Measurements from ENCODE around the gene ERF. TPM values are rescaled to one million over a fixed set of nuclear protein-coding genes. Genes with fewer than 3 reads are reported as not detected.

ERF gene
- total and polyA plus RNA-seq, 2 donors (not counting 1 experiment from before 2014, with no cell fraction given), result 48.6 to 51.5 TPM

DNA sequence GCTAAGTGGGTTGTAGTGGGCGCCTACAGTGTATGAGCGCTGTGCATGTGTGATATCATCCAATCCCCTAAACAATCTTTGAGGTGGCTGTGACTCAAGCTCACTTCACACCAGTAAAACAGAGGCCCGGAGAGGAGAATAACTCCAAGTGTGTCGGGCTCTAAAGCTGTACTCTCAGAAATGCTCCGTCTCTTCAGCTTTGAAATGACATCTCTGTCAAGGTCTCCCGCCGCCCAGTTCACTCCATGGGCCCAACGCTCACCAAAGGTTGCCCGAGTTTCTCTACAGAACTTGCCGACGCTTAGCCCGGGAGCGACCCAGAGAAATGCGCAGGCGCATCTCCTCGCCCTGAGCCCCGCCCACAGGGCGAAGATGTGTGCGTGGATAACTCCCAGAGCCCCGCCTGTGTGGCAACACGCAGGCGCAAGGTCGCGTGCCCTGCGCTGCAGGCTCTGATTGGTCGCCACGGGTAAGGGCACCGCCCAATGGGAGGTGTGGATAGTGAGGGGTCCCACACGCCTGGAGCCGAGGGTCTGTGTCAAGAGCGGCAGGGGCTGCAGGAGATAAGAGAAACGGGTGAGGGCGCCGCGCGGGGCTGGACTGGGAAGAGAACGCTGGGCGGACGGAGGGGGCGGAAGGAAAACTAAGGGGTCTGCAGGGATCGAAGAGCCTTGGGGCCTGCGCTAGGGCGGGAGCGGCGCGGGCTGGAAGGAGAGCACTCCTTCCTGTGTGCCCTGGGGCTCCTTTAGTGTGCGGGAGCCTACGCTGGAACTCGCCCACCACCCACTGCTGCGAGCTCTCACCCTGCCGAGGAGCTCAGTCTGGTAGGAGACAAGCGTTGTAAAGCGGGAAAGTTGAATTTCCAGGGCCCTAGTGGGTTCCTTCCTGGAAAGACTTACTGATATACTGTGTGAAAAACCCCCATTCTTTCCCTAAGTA is 34.8 kb downstream of the ERF start, which contains the start of gene ZNF526:
Gene ZNF526, plus strand, starts transcription at position 501 of the 939 bp plus-strand sequence. CDS start 4,092 bp downstream, outside the sequence.
- Histone ChIP-seq H3K27me3 (replicated peaks in 1 of 4; ENCODE audit: control extremely low read depth in 1 of 4, control insufficient read depth in 3 of 4, insufficient read depth in 4 of 4, low read length in 3 of 4) (no peaks in the 10 kb centered on the region), H3K36me3 (replicated peaks in 1 of 2; ENCODE audit: control extremely low read depth in 1 of 2, control insufficient read depth in 1 of 2, extremely low read depth in 1 of 2, insufficient read depth in 2 of 2, low read length in 1 of 2) (peaks cover 3 to 20% of the 10 kb centered on the region in 2 experiments), H3K4me3 (ENCODE audit: control extremely low read depth in 1 of 5, extremely low read depth in 1 of 5, insufficient read depth in 1 of 5, low read depth in 2 of 5, low read length in 4 of 5) (peak within 1 kb of the TSS; percentile 72 to 96 (median 85)), H3K79me2 (ENCODE audit: control insufficient read depth, insufficient read depth, low read length) (peaks cover 84% of the 10 kb centered on the region), H2AFZ (ENCODE audit: insufficient read depth, low read depth, low read length, poor library complexity, severe bottlenecking) (peak within 1 kb of the TSS; percentile 91), H4K20me1 (ENCODE audit: control insufficient read depth, insufficient read depth, low read length, poor library complexity, severe bottlenecking) (peaks cover 49% of the 10 kb centered on the region), H3K4me2 (replicated peaks; ENCODE audit: low read depth, low read length, poor library complexity, severe bottlenecking) (peak within 1 kb of the TSS; percentile 88), H3K27ac (ENCODE audit: low read length in 2 of 2) (peak within 1 kb of the TSS; percentile 66 to 88), H3K9ac (ENCODE audit: low read length) (peak within 1 kb of the TSS; percentile 84), H3K9me3 (ENCODE audit: control extremely low read depth in 1 of 3, control insufficient read depth in 2 of 3, insufficient read depth in 1 of 3, low read length in 2 of 3) (no peaks in the 10 kb centered on the region), H3K4me1 (ENCODE audit: control insufficient read depth in 2 of 2, insufficient read depth in 2 of 2, low read length in 2 of 2) (peaks cover 41 to 51% of the 10 kb centered on the region in 2 donors)
- H3K9me3 Mint-ChIP-seq (ENCODE audit: insufficient read depth), result no peaks in the 10 kb centered on the region
- no peaks in the 10 kb centered on the region for H3K27me3 Mint-ChIP-seq
- TF ChIP-seq EZH2 (IDR thresholded peaks at IDR 0.05; ENCODE audit: borderline replicate concordance, insufficient read depth, low read depth, low read length, poor library complexity, severe bottlenecking), result no peak
- H3K27ac Mint-ChIP-seq, result peak within 1 kb of the TSS; percentile 92
- ChIA-PET POLR2A (interaction anchor here (1.2 to 2.3 kb wide), 3 partner anchors 22 to 87 kb away, joined by 3 to 13 read pairs (median 7); partner anchors contain the start of genes GSK3A and POU2F2), CTCF (interaction anchor here (0.7 to 3.1 kb wide), 8 partner anchors 13 to 112 kb away, joined by 3 to 12 read pairs (median 3); partner anchors contain the start of genes GSK3A and POU2F2)
- peak within 1 kb of the TSS; percentile 96 for H3K4me3 Mint-ChIP-seq
- ATAC-seq (ENCODE audit: low read depth), result peak; percentile 82
- DNase-seq, result peak; percentile 97
- peaks cover 59% of the 10 kb centered on the region for H3K4me1 Mint-ChIP-seq
- WGBS (ENCODE audit: insufficient coverage), result 1% methylated on average over 48 of the region's 53 CpGs
- intact Hi-C loops (cut with micrococcal nuclease), result loop anchor here (1.0 kb wide), 6 partner anchors 22 to 144 kb away; partner anchors contain the start of genes CIC, GSK3A, PAFAH1B3 and PRR19

Data from B cell (primary cell).